ENCODE measurements around the gene SYNE3.

- TF ChIP-seq CTCF (conservative IDR thresholded peaks at IDR 0.05) (no peak), EZH2 (IDR thresholded peaks at IDR 0.05; ENCODE audit: low read depth) (no peak)
Measured at GRCh38 chr14:95493503-95493902, 22.9 kb downstream of the SYNE3 start.
